GM19328 (cell line): ENCODE measurements around the gene OASL.

ENCODE experiments used
- ATAC-seq: cut with Tn5 transposase; IDR thresholded peaks from one replicate; pipeline ENCODE4 v1.9.1; 2021; ENCODE audit warnings: mild to moderate bottlenecking, moderate library complexity; ENCODE audit not compliant: unreplicated experiment

OASL gene

GRCh38 chr12:120993496-120993895 is 45.5 kb downstream of the OASL start:
- ATAC-seq, result no peak

- ATAC-seq, result no peak
Observed at GRCh38 chr12:120992989-120993388, 46.1 kb downstream of the OASL start.

GRCh38 chr12:120991965-120992364 is 47.1 kb downstream of the OASL start:
- no peak for ATAC-seq

GRCh38 chr12:120990487-120991055 is 48.5 kb downstream of the OASL start:
- ATAC-seq, result no peak

GRCh38 chr12:120989687-120990086 is 49.4 kb downstream of the OASL start:
- ATAC-seq, result no peak

GRCh38 chr12:120988658-120989057 is 50.4 kb downstream of the OASL start:
- no peak for ATAC-seq

- ATAC-seq, result no peak
Observed at GRCh38 chr12:120988234-120988633, 50.8 kb downstream of the OASL start.

- no peak for ATAC-seq
Observed at GRCh38 chr12:120984351-120984898, 54.6 kb downstream of the OASL start.

- ATAC-seq, result no peak
Observed at GRCh38 chr12:120983759-120984158, 55.3 kb downstream of the OASL start.

GRCh38 chr12:120982659-120983058 is 56.4 kb downstream of the OASL start:
- ATAC-seq, result no peak

GRCh38 chr12:120981407-120981941 is 57.6 kb downstream of the OASL start:
- no peak for ATAC-seq

- ATAC-seq, result no peak
Observed at GRCh38 chr12:120980800-120981368, 58.2 kb downstream of the OASL start.

GRCh38 chr12:120979862-120980696 is 59.0 kb downstream of the OASL start:
- ATAC-seq, result no peak

- ATAC-seq, result no peak
Observed at GRCh38 chr12:120979220-120979861, 59.7 kb downstream of the OASL start.

- no peak for ATAC-seq
Observed at GRCh38 chr12:120978296-120979219, 60.5 kb downstream of the OASL start, which contains the start of gene HNF1A. Gene HNF1A (plus strand): TSS chr12:120978543. CDS start chr12:120978769, 226 bp downstream.

- no peak for ATAC-seq
Observed at GRCh38 chr12:120977531-120978295, 61.3 kb downstream of the OASL start.

- no peak for ATAC-seq
Observed at GRCh38 chr12:120972870-120973543, 66.0 kb downstream of the OASL start.

- ATAC-seq, result no peak
Observed at GRCh38 chr12:120971299-120972180, 67.5 kb downstream of the OASL start.
